Measurements from ENCODE around the gene ADCY1.

ADCY1 gene

GRCh38 chr7:45578022-45578421, 3.9 kb downstream of the ADCY1 start:
- DNase-seq = no peak

DNA sequence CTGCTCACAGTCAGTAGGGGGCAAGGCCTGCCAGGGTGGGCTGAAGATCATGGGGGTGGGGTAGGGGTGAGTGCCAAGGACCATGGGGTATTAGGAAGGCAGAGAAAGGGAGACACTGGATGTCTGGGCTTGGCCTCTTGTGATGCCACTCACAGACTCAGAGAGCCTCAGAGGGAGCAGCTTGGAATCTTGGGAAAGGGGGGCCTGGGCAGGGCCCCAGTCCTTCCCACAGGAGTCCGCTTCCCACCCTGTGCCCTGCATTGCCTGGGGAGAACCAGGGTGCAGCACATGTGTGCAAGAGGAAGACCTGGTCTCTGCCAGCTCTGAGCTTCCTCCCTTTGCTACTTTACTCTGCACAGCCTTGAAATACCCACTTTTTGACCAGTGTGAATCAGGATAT, 4.3 kb downstream of the ADCY1 start:
- DNase-seq = no peak

GRCh38 chr7:45579391-45579801, 5.2 kb downstream of the ADCY1 start:
- DNase-seq = no peak

- DNase-seq = no peak
Measured at GRCh38 chr7:45580053-45580872, 6.1 kb downstream of the ADCY1 start.

GRCh38 chr7:45581271-45581780, 7.2 kb downstream of the ADCY1 start:
- no peak for DNase-seq

- no peak for DNase-seq
Measured at GRCh38 chr7:45582136-45582749, 8.1 kb downstream of the ADCY1 start.

GRCh38 chr7:45582868-45583277, 8.7 kb downstream of the ADCY1 start:
- no peak for DNase-seq

DNA sequence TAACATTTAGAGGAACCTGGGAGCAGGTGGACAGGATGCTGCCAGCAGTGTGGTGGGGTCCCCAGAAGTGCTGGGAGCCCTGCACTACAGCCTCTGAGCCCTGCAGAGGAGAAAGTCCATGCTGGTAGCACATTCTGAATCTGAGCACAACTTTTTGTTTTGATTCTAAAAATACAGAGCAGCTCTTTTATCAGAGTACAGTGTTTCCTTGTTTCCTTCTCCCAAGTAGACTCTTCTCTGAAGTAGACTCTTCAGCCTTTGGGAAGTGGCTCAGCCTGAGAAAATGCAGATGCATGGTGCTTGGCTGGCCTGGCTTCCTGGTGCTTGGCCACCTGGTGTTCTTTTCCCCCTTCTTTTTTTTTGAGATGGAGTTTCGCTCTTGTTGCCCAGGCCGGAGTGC, 9.1 kb downstream of the ADCY1 start:
- no peak for DNase-seq

DNA sequence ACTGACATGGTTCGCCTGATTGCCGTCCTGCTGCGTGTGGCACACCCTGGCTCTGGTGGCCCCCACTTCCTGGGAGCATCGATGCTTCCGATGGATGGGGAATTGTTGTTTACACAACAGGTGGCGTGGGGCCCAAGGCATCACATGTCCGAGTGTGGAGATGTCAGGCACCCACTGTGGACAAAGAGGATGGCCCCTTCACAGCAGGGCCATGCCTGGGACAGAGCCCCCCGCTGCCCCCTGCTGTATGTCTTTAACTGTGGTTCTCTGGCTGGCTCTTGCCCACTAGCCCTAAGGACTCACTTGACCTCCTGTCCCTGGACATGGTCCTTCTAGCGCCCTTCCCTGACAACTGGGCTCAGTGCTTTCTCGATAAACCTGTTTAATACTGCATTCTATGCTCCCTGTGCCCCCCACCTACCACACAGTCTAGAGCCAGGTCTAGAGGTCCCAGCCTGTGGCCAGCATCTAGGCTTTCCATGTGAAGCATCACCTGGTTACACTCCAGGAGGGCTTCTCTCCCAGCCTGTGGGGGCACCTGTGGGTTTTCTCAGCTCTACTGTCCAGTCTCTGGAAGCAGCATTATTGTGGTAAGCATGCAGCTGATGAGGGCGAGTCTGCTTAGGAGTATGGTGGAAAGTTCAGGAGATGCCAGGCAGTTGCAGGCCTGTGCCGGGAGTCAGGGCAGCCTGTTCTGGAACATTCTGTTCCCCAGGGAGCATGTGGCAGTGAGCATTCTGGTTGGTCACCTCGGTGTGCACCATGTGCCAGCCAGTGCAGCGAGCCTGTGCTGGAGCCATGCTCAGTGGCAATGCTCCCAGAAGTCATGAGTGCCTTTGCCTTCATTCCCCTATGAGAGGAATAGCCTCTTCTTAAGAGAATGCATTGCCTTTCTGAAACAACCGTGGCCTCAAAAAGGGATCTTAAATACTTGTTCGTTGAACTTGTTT, 10.4 kb downstream of the ADCY1 start:
- no peak for DNase-seq

DNA sequence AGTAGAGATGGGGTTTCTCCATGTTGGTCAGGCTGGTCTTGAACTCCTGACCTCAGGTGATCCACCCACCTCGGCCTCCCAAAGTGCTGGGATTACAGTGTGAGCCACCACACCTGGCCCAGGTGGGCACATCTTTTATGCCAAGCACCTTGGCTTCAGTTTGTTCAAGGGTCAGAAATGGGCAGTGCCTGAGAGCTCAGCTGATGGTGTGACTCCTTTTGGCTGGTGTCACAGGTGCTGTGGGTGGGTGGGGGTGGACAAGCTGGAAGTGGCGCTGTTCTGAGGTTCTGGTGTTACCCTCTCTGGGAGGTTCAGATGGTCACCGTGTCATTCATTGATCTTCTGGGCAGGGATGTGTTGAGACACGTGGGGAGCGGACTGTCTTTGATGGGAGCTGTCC, 11.5 kb downstream of the ADCY1 start:
- no peak for DNase-seq

DNA sequence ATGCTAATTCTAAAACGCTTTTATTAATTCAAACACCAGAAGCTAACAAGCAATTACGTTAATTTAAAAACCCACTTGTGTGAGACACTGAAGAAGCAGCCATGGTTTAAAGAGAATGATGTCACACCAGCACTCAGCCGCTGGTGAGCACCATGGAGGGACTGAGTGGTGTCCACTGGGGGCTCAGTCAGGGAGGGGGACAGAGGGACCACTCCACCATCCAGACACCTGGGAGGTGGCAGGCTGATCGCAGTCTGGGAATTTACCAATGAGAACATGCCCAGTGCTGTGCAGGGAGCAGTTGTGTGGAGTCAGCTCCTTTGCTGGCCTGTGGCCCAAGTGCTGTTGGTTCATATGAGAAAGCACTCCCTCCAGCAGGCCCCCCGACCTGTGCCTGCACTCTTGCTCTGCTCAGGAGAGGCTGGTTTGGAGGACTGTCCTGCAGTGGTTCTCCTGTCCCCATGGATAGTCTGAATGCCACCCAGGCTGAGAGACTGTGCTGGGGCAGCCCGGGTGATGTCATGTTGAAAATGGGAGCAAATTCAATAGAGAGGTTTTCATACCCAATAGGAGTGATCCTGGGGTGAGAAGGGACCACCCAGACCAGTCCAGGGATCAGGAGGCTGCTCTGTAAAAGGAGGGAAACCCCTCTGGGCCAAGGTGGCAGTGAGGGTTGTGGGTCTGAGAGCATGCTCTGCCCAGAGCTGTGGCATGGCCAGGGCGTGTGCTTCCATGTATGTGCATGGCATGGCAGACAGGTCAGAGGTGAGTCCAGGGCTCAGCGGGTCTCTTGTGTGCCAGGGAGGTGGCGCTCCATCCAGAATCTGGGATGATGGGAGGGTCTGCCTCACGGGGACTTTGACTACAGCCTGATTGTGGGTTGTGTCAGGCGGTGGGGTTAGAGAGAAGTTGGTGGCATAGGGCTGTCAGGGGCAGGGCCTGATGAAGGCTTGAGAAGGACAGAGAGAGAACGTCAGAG, 12.7 kb downstream of the ADCY1 start:
- DNase-seq = no peak

- no peak for DNase-seq
Measured at GRCh38 chr7:45588466-45588865, 14.3 kb downstream of the ADCY1 start.

- no peak for DNase-seq
Measured at GRCh38 chr7:45589061-45589460, 14.9 kb downstream of the ADCY1 start.

GRCh38 chr7:45589915-45590678, 15.9 kb downstream of the ADCY1 start:
- no peak for DNase-seq

- no peak for DNase-seq
Measured at GRCh38 chr7:45590679-45591057, 16.5 kb downstream of the ADCY1 start.

DNA sequence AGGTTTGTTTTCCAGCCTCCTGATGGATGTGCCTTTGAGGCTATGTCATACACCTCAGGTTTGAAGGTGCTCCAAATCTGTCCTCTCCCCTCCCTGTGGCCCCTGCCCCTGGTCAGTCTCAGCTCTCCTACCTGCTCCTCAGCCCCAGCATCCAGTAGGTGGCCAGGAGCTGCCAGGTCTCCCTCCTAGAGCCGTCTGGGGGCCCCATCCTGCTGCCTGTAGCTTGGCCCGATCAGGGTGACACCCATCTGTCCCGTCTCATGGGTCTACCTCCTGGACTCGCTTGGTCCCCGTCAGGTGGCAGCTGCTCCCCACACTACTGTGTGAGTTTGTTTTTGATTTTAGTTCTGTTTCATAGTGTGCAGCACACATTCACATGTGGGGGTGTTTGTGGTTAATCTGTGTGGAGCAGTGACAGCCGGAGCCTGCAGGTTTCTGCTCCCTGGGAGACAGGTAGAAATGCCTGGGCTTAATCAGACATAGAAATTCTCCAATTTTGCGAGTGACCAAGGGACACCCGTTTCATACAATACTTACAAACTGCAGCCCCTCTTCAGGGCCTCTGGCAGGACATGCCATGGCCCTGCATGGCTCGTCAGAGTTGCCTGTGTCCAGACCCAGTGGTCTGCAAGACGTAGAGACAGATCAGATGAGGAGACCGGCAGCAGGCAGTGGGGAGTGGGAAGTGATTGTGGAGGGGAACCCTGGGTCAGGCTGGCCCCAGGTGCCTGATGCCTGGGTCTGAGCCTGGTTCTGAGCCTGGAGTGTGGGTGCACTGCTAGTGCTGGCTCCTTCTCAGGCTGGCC, 17.1 kb downstream of the ADCY1 start:
- no peak for DNase-seq

DNA sequence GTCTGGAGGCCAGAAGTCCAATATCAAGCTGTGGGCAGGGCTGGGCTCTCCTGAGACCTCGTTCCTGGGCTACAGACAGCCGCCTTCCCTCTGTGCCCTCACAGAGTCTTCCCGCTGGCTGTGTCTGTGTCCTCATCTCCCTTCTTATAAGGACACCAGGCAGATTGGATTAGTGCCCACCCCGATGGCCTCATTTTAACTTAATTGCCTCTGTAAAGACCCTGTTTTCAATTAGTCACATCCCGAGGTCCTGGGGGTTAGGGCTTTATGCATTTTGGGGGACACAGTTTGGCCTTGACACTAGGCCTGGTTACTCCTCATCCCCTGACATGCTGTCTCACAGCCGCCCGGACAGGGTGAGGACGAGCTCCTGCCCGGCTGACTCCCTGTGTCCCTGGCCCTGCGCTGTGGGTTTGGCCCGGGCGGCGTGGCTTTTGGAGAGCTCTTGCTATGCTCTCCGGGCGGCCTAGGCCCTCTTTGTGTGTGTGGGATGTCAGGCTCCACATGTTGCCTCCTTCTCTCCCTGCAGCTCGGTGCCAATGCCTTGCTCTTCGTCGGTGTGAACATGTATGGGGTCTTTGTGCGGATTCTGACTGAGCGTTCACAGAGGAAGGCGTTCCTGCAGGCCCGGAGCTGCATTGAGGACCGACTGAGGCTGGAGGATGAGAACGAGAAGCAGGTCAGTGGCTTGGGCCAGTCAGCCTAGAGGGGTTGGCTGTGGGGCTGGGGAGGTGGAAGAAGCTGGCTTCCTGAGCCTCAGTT, 18.2 kb downstream of the ADCY1 start:
- DNase-seq = no peak

- DNase-seq = no peak
Measured at GRCh38 chr7:45593121-45593541, 19.0 kb downstream of the ADCY1 start.

GRCh38 chr7:45593877-45594276, 19.7 kb downstream of the ADCY1 start:
- DNase-seq = no peak
